Natural killer cell (primary cell): ENCODE measurements around the gene ANKRD17. TPM values are rescaled to one million over a fixed set of nuclear protein-coding genes. Genes with fewer than 3 reads are reported as not detected.

Experiments
- ATAC-seq, 3 donors: fragments of 150-1000 bp in 2 of 3; fragments of 200-7000 bp in 1 of 3; cut with Tn5 transposase; 1 replicate in 1 of 3; 2 replicates in 2 of 3; pipeline ENCODE4 v1.10.0; 2021; ENCODE audit warnings: mild to moderate bottlenecking in 2 of 3, moderate library complexity in 2 of 3
- DNase-seq, 2 donors: peaks; one replicate each; pipeline versions ENCODE4 v3.0.0 to v3.0.0-alpha.2; 2013 to 2021; ENCODE audit warnings: mixed read lengths in 1 of 2
- H3K27ac ChIP-seq: one replicate; pipeline ENCODE4 v1.5.1; 2013; ENCODE audit warnings: mild to moderate bottlenecking, low read length
- H3K27me3 ChIP-seq: one replicate; pipeline ENCODE4 v1.6.1; 2013; ENCODE audit warnings: low read length; ENCODE audit not compliant: control insufficient read depth, insufficient read depth
- H3K36me3 ChIP-seq: one replicate; pipeline ENCODE4 v1.6.1; 2013; ENCODE audit warnings: low read length; ENCODE audit not compliant: control insufficient read depth, insufficient read depth
- H3K4me1 ChIP-seq: one replicate; pipeline ENCODE4 v1.6.1; 2013; ENCODE audit warnings: low read length; ENCODE audit not compliant: control insufficient read depth, insufficient read depth
- H3K4me3 ChIP-seq: one replicate; pipeline ENCODE4 v1.5.1; 2013; ENCODE audit warnings: low read length
- H3K9me3 ChIP-seq: one replicate; pipeline ENCODE4 v1.6.1; 2013; ENCODE audit warnings: low read length; ENCODE audit not compliant: control insufficient read depth, insufficient read depth
- H3K27ac Mint-ChIP-seq, 2 donors: one replicate each; pipeline ENCODE4 v1.8.0; 2022; ENCODE audit warnings: mild to moderate bottlenecking in 2 of 2, mixed read lengths in 2 of 2, moderate library complexity in 1 of 2
- H3K27me3 Mint-ChIP-seq, 2 donors: one replicate each; pipeline ENCODE4 v1.8.0; 2022; ENCODE audit warnings: low read depth in 2 of 2, mixed read lengths in 2 of 2
- H3K36me3 Mint-ChIP-seq: one replicate; pipeline ENCODE4 v1.8.0; 2022; ENCODE audit warnings: mixed read lengths
- H3K4me1 Mint-ChIP-seq, 2 donors: one replicate each; pipeline ENCODE4 v1.8.0; 2022; ENCODE audit warnings: mixed read lengths in 2 of 2
- H3K4me3 Mint-ChIP-seq: one replicate; pipeline ENCODE4 v1.8.0; 2022; ENCODE audit warnings: mild to moderate bottlenecking, moderate library complexity, mixed read lengths
- H3K9me3 Mint-ChIP-seq, 2 donors: one replicate each; pipeline ENCODE4 v1.8.0; 2022; ENCODE audit warnings: mixed read lengths in 2 of 2
- CTCF ChIP-seq: fragments of 200-600 bp; IDR thresholded peaks from one replicate; pipeline ENCODE4 v1.8.0; 2022; ENCODE audit warnings: antibody characterized with exemption
- WGBS: methylation state at CpG from one replicate; pipeline ENCODE4 v1.1.7; 2013; ENCODE audit warnings: missing lambda C conversion rate; ENCODE audit not compliant: insufficient coverage; 5-methylcytosine and 5-hydroxymethylcytosine counted together
- intact Hi-C: fragments of 100-400 bp; cut with micrococcal nuclease; formaldehyde crosslinking; loops from one replicate; pipeline ENCODE4 v1.14.2; 2022
- total RNA-seq, 4 donors: library from RNA; stranded (reverse); fragments of 120-200 nt in 1 of 4; gene quantifications; one replicate each; pipeline versions ENCODE4 v1.2.3 to v1.2.4, GENCODE V29; 2013 to 2022

The ANKRD17 gene
- total RNA-seq: 10 to 100 TPM; 51.8 to 70.2 (median 63.0) TPM
- total RNA-seq (2013): 58.7 TPM

- Histone ChIP-seq H3K27ac (peak within 1 kb of the TSS; percentile 98), H3K4me3 (peak within 1 kb of the TSS; percentile 90), H3K4me1 (peaks cover 18% of the 10 kb centered on the region), H3K9me3 (no peaks in the 10 kb centered on the region), H3K27me3 (no peaks in the 10 kb centered on the region), H3K36me3 (peaks cover 6% of the 10 kb centered on the region)
- Mint-ChIP-seq H3K4me1 (peaks cover 61% of the 10 kb centered on the region in 2 donors), H3K4me3 (peak within 1 kb of the TSS; percentile 100), H3K36me3 (no peaks in the 10 kb centered on the region), H3K27ac (peak within 1 kb of the TSS; percentile 99 to 100), H3K9me3 (no peaks in the 10 kb centered on the region), H3K27me3 (no peaks in the 10 kb centered on the region)
- TF ChIP-seq CTCF: no peak
- intact Hi-C loops: loop anchor here (1.0 to 5.0 kb wide), 5 partner anchors 117 to 557 kb away; partner anchors contain the start of gene COX18
- ATAC-seq: peak; percentile 66 to 87 (median 81)
- under 1% methylated on average over 80 of the region's 80 CpGs for WGBS
- peak; percentile 93 to 95 for DNase-seq
These were observed at the start of gene ANKRD17 for GRCh38 chr4:73258686-73259570. Gene ANKRD17, minus strand, starts transcription at chr4:73258798. Its CDS starts 130 bp downstream, at chr4:73258668.

GRCh38 chr4:73308286-73308685 lies 49.7 kb upstream of the ANKRD17 start:
- no peak for TF ChIP-seq CTCF
- intact Hi-C loops: no loop called here
- H3K36me3 Mint-ChIP-seq: no peaks in the 10 kb centered on the region
- H3K4me3 Mint-ChIP-seq: no peak overlapping the region
- peak in 1 of 2 donors; percentile 5 for DNase-seq
- no peaks in the 10 kb centered on the region for H3K9me3 ChIP-seq
- no peaks in the 10 kb centered on the region for H3K27me3 Mint-ChIP-seq
- H3K4me1 Mint-ChIP-seq: no peaks in the 10 kb centered on the region
- no peaks in the 10 kb centered on the region for H3K4me1 ChIP-seq
- no peak overlapping the region for H3K4me3 ChIP-seq
- no peak for ATAC-seq
- H3K27ac ChIP-seq: no peak overlapping the region
- H3K27me3 ChIP-seq: no peaks in the 10 kb centered on the region
- 34% methylated on average over 3 of the region's 3 CpGs for WGBS
- H3K36me3 ChIP-seq: no peaks in the 10 kb centered on the region
- H3K9me3 Mint-ChIP-seq: no peaks in the 10 kb centered on the region
- no peak overlapping the region for H3K27ac Mint-ChIP-seq

- intact Hi-C loops: no loop called here
- H3K9me3 Mint-ChIP-seq: peaks cover 0 to 2% of the 10 kb centered on the region in 2 donors
- H3K4me1 ChIP-seq: no peaks in the 10 kb centered on the region
- no peak for TF ChIP-seq CTCF
- no peak overlapping the region for H3K27ac Mint-ChIP-seq
- no peaks in the 10 kb centered on the region for H3K36me3 Mint-ChIP-seq
- H3K36me3 ChIP-seq: no peaks in the 10 kb centered on the region
- peaks cover 14% of the 10 kb centered on the region for H3K9me3 ChIP-seq
- no peak overlapping the region for H3K27ac ChIP-seq
- no peak overlapping the region for H3K4me3 ChIP-seq
- H3K4me1 Mint-ChIP-seq: no peaks in the 10 kb centered on the region
- no CpG with 5 or more reads among the region's 4 CpGs for WGBS
- H3K27me3 Mint-ChIP-seq: no peaks in the 10 kb centered on the region
- H3K4me3 Mint-ChIP-seq: no peak overlapping the region
- H3K27me3 ChIP-seq: no peaks in the 10 kb centered on the region
- DNase-seq (no peak), ATAC-seq (no peak)
These were observed 45.1 kb upstream of the ANKRD17 start for GRCh38 chr4:73303711-73304110.
